Liver (tissue), 9 donors: Measurements from ENCODE around the gene PPFIA4. TPM values are rescaled to one million over a fixed set of nuclear protein-coding genes. Genes with fewer than 3 reads are reported as not detected.

Experiments used
- DNase-seq: peaks from one replicate; pipeline ENCODE4 v3.0.0-alpha.2; 2017; ENCODE audit warnings: low spot score
- H3K27ac ChIP-seq, 2 donors: one replicate each; pipeline ENCODE4 v1.7.0; 2013; ENCODE audit warnings: inconsistent platforms in 2 of 2, low read length in 2 of 2, control low read depth in 1 of 2, low read depth in 1 of 2, mild to moderate bottlenecking in 1 of 2
- H3K27me3 ChIP-seq, 4 donors: one replicate each; pipeline versions ENCODE4 v1.6.1 to v1.7.0; 2013; ENCODE audit warnings: low read length in 3 of 4, inconsistent platforms in 1 of 4, mild to moderate bottlenecking in 1 of 4, moderate library complexity in 1 of 4; ENCODE audit not compliant: control insufficient read depth in 4 of 4, insufficient read depth in 4 of 4
- H3K36me3 ChIP-seq, 4 donors: one replicate each; pipeline versions ENCODE4 v1.6.1 to v1.7.0; 2013; ENCODE audit warnings: low read length in 3 of 4, mild to moderate bottlenecking in 3 of 4, low read depth in 1 of 4, moderate library complexity in 1 of 4; ENCODE audit not compliant: control insufficient read depth in 4 of 4, insufficient read depth in 3 of 4
- H3K4me1 ChIP-seq, 4 donors: one replicate each; pipeline versions ENCODE4 v1.6.1 to v1.7.0; 2013; ENCODE audit warnings: low read length in 3 of 4, mild to moderate bottlenecking in 3 of 4, moderate library complexity in 1 of 4; ENCODE audit not compliant: control insufficient read depth in 4 of 4, insufficient read depth in 4 of 4
- H3K4me3 ChIP-seq, 3 donors: one replicate each; pipeline versions ENCODE4 v1.6.1 to v1.7.0; 2013; ENCODE audit warnings: low read length in 3 of 3, control low read depth in 1 of 3, low read depth in 1 of 3, mild to moderate bottlenecking in 1 of 3
- H3K9ac ChIP-seq, 2 donors: one replicate each; pipeline ENCODE4 v1.7.0; 2013; ENCODE audit warnings: low read length in 2 of 2, mild to moderate bottlenecking in 2 of 2, moderate library complexity in 2 of 2, control low read depth in 1 of 2, low read depth in 1 of 2
- H3K9me3 ChIP-seq, 4 donors: one replicate each; pipeline versions ENCODE4 v1.6.1 to v1.7.0; 2013; ENCODE audit warnings: low read length in 3 of 4; ENCODE audit not compliant: control insufficient read depth in 4 of 4
- CTCF ChIP-seq: fragments of 150-350 bp; IDR thresholded peaks from 2 replicates; pipeline ENCODE4 v1.5.1; 2017; ENCODE audit warnings: improper control_type of control experiment, low read depth, low read length; ENCODE audit not compliant: missing input control
- FOXA1 ChIP-seq: IDR thresholded peaks from 2 replicates; pipeline ENCODE4 v1.6.1; 2016; ENCODE audit warnings: antibody characterized with exemption
- GABPA ChIP-seq, 2 donors: IDR thresholded peaks in 1 of 2; conservative IDR thresholded peaks in 1 of 2; 2 replicates each; pipeline ENCODE4 v1.6.1; 2016; ENCODE audit warnings: antibody characterized with exemption in 2 of 2, mild to moderate bottlenecking in 1 of 2, moderate library complexity in 1 of 2
- MAX ChIP-seq: IDR thresholded peaks from 2 replicates; pipeline ENCODE4 v1.6.1; 2016; ENCODE audit warnings: antibody characterized with exemption
- RAD21 ChIP-seq, 2 donors: IDR thresholded peaks; 2 replicates each; pipeline ENCODE4 v1.6.1; 2016; ENCODE audit warnings: antibody characterized with exemption in 2 of 2, mild to moderate bottlenecking in 2 of 2
- REST ChIP-seq: IDR thresholded peaks from 2 replicates; pipeline ENCODE4 v1.6.1; 2016; ENCODE audit warnings: antibody characterized with exemption, mild to moderate bottlenecking
- SP1 ChIP-seq: IDR thresholded peaks from 2 replicates; pipeline ENCODE4 v1.6.1; 2018; ENCODE audit warnings: antibody characterized with exemption, mild to moderate bottlenecking
- YY1 ChIP-seq: IDR thresholded peaks from 2 replicates; pipeline ENCODE4 v1.6.1; 2016; ENCODE audit warnings: antibody characterized with exemption, mild to moderate bottlenecking
- ZBTB33 ChIP-seq: IDR thresholded peaks from 2 replicates; pipeline ENCODE4 v1.6.1; 2016; ENCODE audit warnings: antibody characterized with exemption
- WGBS: extraction: QIAGEN DNeasy Blood & Tissue Kit; methylation state at CpG from one replicate; pipeline ENCODE4 v1.1.7; 2013; 5-methylcytosine and 5-hydroxymethylcytosine counted together
- polyA plus RNA-seq, 2 donors: library from polyadenylated mRNA; stranded (reverse) in 1 of 2; unstranded in 1 of 2; fragments of 200-250 nt in 1 of 2; fragments of >200 nt in 1 of 2; fragmentation: Nextera tagmentation in 1 of 2; extraction: Ambion mirVana in 1 of 2; gene quantifications; one replicate each; pipeline versions ENCODE4 v1.2.1 to v1.2.3, GENCODE V29; 2013 to 2015
- total RNA-seq, 2 donors: library from RNA; depleted of rRNA; stranded (reverse); fragments of >200 nt; gene quantifications; one replicate each; pipeline ENCODE4 v1.2.3, GENCODE V29; 2014
- donor health status: healthy.
- donor health status: healthy.
- donor health status: healthy.
- donor health status: healthy.
- donor health status: healthy.

Gene PPFIA4
- total and polyA plus RNA-seq, 4 donors = 0.07 to 0.33 (median 0.15) TPM

GRCh38 chr1:203033287-203033686, 7.0 kb downstream of the PPFIA4 start:
- DNase-seq = no peak
- 82% methylated on average over 2 of the region's 2 CpGs for WGBS
- H3K9ac ChIP-seq = no peak overlapping the region
- no peaks in the 10 kb centered on the region for H3K4me1 ChIP-seq
- no peak for TF ChIP-seq REST
- no peak for TF ChIP-seq ZBTB33
- no peak for TF ChIP-seq GABPA (IDR thresholded peaks at IDR 0.05 in 1 of 2, conservative IDR thresholded peaks at IDR 0.05 in 1 of 2)
- no peak for TF ChIP-seq FOXA1
- TF ChIP-seq SP1 = no peak
- TF ChIP-seq RAD21 (IDR thresholded peaks at IDR 0.05) = no peak
- TF ChIP-seq CTCF = no peak
- H3K9me3 ChIP-seq = no peaks in the 10 kb centered on the region
- no peak overlapping the region for H3K4me3 ChIP-seq
- no peaks in the 10 kb centered on the region for H3K36me3 ChIP-seq
- no peak overlapping the region for H3K27ac ChIP-seq
- H3K27me3 ChIP-seq = no peaks in the 10 kb centered on the region

- Histone ChIP-seq H3K9me3 (no peaks in the 10 kb centered on the region), H3K9ac (no peak overlapping the region), H3K36me3 (no peaks in the 10 kb centered on the region), H3K27me3 (no peaks in the 10 kb centered on the region), H3K4me1 (no peaks in the 10 kb centered on the region), H3K4me3 (no peak overlapping the region), H3K27ac (no peak overlapping the region)
- no peak for TF ChIP-seq ZBTB33
- TF ChIP-seq MAX = no peak
- TF ChIP-seq SP1 = no peak
- TF ChIP-seq YY1 = no peak
- DNase-seq = no peak
- WGBS = 82% methylated on average over 2 of the region's 2 CpGs
These were observed 7.6 kb downstream of the PPFIA4 start for GRCh38 chr1:203033917-203034316.
